GM19238 (cell line): ENCODE results near the gene GAA.
"Not testable (repeated sequence)": the region's sequence is repeated elsewhere in the genome, so short reads cannot be mapped to it uniquely, and the experiment has no call there.

Experiments
- DNase-seq: peaks from one replicate; pipeline ENCODE4 v3.0.0; 2011; ENCODE audit warnings: low spot score; ENCODE audit not compliant: insufficient read length

GAA gene

DNA sequence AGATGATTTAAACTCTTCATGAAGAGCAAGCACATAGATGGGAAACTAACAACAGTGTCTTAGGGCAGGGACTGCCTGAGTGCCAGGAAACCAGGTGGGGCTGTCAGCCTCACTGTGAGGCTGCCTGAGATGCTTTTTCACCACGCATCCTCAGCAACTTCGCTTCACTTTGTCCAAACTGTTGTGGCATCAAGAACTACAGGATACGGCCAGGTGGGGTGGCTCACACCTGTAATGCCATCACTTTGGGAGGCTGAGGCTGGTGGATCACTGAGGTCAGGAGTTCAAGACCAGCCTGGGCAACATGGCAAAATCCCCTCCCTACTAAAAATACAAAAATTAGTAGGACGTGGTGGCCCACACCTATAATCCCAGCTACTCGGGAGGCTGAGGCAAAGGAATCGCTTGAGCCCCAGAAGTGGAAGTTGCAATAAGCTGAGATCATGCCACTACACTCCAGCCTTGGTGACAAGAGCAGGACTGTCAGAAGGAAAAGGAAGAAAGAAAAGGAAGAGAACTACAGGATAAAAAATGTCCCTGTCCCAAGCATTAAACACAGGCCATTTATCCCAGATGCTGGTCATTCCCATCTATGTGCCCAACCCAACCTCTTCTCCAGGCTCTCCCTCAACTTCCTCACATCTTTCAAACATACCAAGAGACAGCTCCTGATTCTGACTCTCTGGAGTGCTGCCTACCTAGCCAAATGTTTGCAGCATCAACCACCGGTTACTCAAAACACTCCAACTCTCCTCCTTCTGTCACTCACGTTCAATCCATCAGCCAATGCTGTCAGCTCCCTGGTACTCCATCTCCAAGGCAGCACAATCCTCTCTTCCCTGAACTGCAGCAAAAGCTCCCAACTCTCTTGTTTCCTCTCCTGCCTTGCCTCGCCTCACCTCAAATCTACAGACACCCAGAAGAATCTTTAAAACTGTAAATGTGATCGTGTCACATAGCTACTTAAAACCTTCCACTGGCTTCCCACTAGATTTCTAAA is 44.0 kb downstream of the GAA start:
- no peak for DNase-seq

- no peak for DNase-seq
Measured at GRCh38 chr17:80146121-80147034, 45.0 kb downstream of the GAA start.

DNA sequence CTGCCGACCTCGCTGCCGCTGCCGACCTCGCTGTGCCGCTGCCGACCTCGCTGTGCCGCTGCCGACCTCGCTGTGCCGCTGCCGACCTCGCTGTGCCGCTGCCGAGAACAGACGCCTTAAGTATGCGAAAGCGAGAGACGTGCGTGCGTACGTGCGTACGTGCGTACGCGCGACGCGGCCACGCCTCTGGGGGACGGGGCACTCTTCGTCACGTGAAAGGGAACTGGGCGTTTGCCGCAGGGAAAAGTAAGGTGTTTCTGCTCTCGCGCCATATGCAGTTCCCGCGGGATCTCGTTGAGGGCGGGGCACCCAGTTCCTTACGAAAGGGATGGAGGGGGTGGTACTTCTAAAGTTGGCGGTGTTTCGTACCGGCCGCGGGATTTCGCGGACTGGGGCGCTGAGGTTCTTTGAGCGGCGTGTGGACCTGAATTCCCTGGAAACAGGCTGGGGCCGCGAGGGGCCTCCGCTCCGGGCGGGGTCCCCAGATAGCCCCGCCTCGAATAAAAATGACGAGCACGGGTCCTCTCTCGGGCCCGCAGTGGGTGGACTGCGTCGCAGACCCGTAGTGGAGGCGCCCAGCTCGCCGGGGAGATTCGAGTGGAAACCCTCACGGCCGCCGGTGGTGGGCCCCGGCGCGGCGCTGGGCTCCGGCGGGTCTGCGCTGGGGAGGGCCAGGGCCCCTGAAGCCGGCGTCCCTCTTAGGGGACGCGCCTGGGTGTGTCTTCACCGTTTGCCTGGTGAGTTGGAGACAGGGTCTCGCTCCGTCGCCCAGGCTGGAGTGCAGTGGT is 45.8 kb downstream of the GAA start, which contains the start of gene EIF4A3:
TSS of gene EIF4A3 (minus strand) at position 94 of the 788 bp plus-strand sequence. CDS start 167 bp downstream, outside the sequence.
- DNase-seq = peak; percentile 95

DNA sequence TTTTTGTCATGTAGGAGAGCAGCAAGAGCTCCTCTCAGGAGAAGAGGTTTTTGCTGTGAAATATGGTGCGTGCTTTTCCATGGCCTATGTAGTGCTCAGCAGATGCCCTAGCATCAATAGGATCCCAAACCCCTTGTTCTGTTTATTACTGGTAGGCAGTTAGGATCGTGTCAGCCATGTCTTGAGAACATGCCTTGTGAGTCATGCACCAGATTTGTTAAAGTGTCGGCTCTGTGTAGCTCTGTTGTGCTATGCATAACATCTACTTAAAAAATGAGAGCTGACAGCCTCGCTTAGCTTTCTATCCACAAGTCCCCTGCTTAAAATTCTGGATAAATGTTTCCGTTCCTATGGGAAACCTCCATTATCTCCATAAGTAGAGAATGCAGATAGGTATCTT is 50.0 kb downstream of the GAA start:
- DNase-seq = no peak

- no peak for DNase-seq
Measured at GRCh38 chr17:80152081-80152702, 50.8 kb downstream of the GAA start.

- no peak for DNase-seq
Measured at GRCh38 chr17:80153004-80153403, 51.6 kb downstream of the GAA start.

DNA sequence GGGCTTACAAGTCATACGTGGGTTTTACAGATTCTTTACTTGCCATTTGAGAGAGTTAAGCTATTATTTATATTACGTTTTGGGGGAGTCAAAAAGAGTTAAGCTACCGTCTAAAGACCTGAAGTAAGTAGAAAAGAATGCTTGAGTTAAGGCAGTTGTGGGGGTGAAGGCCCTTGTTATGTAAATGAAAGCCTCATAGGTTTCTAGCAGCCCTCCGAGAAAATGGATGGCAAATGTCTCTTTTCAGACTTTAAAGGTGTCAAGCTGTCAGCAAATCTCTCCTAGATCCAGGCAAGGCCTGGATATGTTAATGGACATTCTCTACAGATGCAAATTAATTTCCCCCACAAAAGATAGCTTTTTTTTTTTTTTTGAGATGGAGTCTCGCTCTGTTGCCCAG is 52.8 kb downstream of the GAA start:
- no peak for DNase-seq

DNA sequence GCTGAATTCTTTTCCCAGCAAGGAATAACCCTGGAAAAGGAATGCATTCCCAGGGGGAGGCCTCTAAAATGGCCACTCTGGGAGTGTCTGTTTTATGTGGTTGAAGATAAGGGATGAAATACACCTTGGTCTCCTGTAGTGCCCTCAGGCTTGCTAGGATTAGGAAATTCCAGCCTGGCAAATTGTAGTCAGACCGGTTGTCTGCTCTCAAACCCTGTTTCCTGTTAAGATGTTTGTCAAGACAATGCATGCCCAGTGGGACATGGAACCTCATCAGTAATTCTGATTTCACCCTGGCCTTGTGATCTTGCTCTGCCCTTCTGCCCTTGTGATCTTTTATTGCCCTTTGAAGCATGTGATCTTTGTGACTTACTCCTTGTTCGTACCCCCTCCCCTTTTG is 54.2 kb downstream of the GAA start:
- DNase-seq = not testable (repeated sequence)

- DNase-seq = no peak
Measured at GRCh38 chr17:80158846-80159245, 57.5 kb downstream of the GAA start.

DNA sequence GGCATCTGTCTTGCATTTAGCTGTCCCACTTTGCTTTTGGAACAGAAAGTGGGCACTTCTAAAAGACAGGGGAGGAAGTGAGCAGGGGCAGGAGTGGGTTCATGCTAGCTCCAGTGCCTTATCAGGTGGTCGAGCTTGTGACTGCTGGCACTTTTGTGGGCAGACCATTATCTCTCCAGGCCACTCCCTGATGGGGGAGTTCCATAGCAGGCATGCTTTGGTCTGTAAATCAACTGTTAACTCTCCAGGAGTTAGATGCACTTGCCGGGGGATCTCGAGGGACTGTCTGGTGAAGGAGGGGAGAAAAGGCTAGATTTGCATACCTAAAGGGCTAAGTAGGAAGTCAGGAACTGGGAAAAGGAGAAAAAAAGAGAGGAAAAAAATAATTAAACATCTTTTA is 59.2 kb downstream of the GAA start:
- no peak for DNase-seq

- DNase-seq = no peak
Measured at GRCh38 chr17:80163336-80163735, 62.0 kb downstream of the GAA start.

- DNase-seq = no peak
Measured at GRCh38 chr17:80164185-80164584, 62.8 kb downstream of the GAA start.

GRCh38 chr17:80166446-80166845 is 65.1 kb downstream of the GAA start:
- no peak for DNase-seq

DNA sequence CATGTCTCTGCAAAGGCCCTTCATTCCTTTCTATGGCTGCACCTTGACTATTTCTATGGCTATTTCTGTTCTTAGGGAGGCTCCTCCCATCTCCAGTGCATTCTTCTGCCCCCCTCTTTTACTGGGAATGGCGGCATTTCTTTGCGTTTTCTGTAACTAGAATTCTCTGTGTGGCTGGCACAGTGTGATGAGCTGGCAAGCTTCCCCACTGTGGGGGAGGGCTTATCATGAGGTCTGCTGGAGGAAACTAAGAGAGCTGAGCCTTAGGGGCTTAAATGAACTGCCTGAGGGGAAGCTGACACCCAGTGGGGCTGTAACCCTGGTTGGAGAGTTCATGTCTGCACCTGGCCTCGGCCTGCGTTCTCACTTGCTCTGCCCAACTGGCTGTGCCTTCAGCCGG is 67.0 kb downstream of the GAA start:
- DNase-seq = no peak

DNA sequence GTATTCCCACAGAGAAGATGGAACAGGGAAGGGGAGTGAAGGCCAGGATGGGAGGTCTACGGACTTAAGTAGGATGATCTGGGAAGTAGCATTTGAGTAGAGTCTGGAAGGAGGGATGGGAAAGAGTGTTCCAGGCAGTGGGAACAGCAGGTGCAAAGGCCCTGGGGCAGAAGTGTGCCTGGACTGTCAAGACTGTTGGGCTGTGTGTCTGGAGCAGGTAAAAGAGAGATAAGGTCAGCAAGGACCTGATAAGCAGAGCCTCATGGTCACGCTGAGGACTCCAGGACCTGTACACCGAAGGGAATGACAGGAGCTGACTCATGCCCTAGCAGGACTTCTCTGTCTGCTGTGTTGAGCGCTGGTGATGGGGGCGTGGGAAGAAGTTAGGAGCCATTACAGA is 67.7 kb downstream of the GAA start:
- DNase-seq = no peak
